ENCODE results near the gene PARD6G.

GRCh38 chr18:80218341-80219227 lies 28.7 kb downstream of the PARD6G start:
- TF ChIP-seq SUZ12 (IDR thresholded peaks at IDR 0.05) (no peak), HDGF (IDR thresholded peaks at IDR 0.05; ENCODE audit: borderline replicate concordance) (no peak), NFRKB (IDR thresholded peaks at IDR 0.05) (no peak), ZNF384 (IDR thresholded peaks at IDR 0.05) (no peak), FOXK2 (IDR thresholded peaks at IDR 0.05) (no peak), FOXM1 (IDR thresholded peaks at IDR 0.05; ENCODE audit: borderline replicate concordance) (no peak), BHLHE40 (IDR thresholded peaks at IDR 0.05; ENCODE audit: borderline replicate concordance) (no peak)

Measured in HEK293T (cell line).